DOHH2 (cell line): ENCODE measurements around the gene CCDC6.

Experiments
- H3F3A ChIP-seq: fragments of 200-600 bp; sonication (generic), shearing (Covaris generic); 2 replicates; pipeline ENCODE4 v1.6.0; 2016; ENCODE audit warnings: antibody characterized with exemption, mild to moderate bottlenecking; ENCODE audit not compliant: control insufficient read depth, insufficient read depth
- H3K27ac ChIP-seq: fragments of 200-600 bp; sonication (generic); 2 replicates; pipeline ENCODE4 v1.5.1; 2014; ENCODE audit warnings: low read depth, mild to moderate bottlenecking, low read length, moderate library complexity
- H3K27me3 ChIP-seq: fragments of 200-600 bp; sonication (generic); 2 replicates; pipeline ENCODE4 v1.6.1; 2014; ENCODE audit warnings: mild to moderate bottlenecking, low read length, mixed read lengths; ENCODE audit not compliant: control insufficient read depth
- H3K36me3 ChIP-seq: fragments of 200-600 bp; sonication (generic); 2 replicates; pipeline ENCODE4 v1.6.1; 2014; ENCODE audit warnings: mild to moderate bottlenecking, low read length, moderate library complexity, mixed read lengths; ENCODE audit not compliant: control insufficient read depth
- H3K4me1 ChIP-seq: fragments of 200-600 bp; sonication (generic); 2 replicates; pipeline ENCODE4 v1.6.1; 2014; ENCODE audit warnings: mild to moderate bottlenecking, low read length, mixed read lengths; ENCODE audit not compliant: control insufficient read depth
- H3K4me2 ChIP-seq: fragments of 200-600 bp; sonication (generic); 2 replicates; pipeline ENCODE4 v1.6.0; 2014; ENCODE audit warnings: mild to moderate bottlenecking, low read length, moderate library complexity
- H3K4me3 ChIP-seq: fragments of 200-600 bp; sonication (generic); 2 replicates; pipeline ENCODE4 v1.5.1; 2014; ENCODE audit warnings: mild to moderate bottlenecking, low read length, mixed read lengths
- H3K79me2 ChIP-seq: fragments of 200-600 bp; sonication (generic); 2 replicates; pipeline ENCODE4 v1.6.1; 2014; ENCODE audit warnings: mild to moderate bottlenecking, low read length, mixed read lengths; ENCODE audit not compliant: control insufficient read depth
- H3K9me2 ChIP-seq: fragments of 200-600 bp; sonication (generic); replicated peaks from 2 replicates; pipeline ENCODE4 v1.6.1; 2014; ENCODE audit warnings: mild to moderate bottlenecking, low read length, mixed read lengths; ENCODE audit not compliant: control insufficient read depth
- H3K9me3 ChIP-seq: fragments of 200-600 bp; sonication (generic); 2 replicates; pipeline ENCODE4 v1.6.1; 2014; ENCODE audit warnings: antibody characterized with exemption, low read length, mixed read lengths; ENCODE audit not compliant: control insufficient read depth, insufficient read depth
- H4K20me1 ChIP-seq: fragments of 200-600 bp; sonication (generic); 2 replicates; pipeline ENCODE4 v1.6.0; 2014; ENCODE audit warnings: low read depth, mild to moderate bottlenecking, antibody characterized with exemption, low read length, moderate library complexity; ENCODE audit not compliant: control insufficient read depth, insufficient read depth
- EZH2phosphoT487 ChIP-seq: fragments of 200-600 bp; sonication (generic); IDR thresholded peaks from 2 replicates; pipeline ENCODE4 v1.6.1; 2017; ENCODE audit warnings: borderline replicate concordance, mild to moderate bottlenecking, antibody characterized with exemption, low read length, moderate library complexity, mixed read lengths
- TF ChIP-seq, protein P1 (sequence below): fragments of 200-600 bp; sonication (generic); IDR thresholded peaks from one replicate; pipeline ENCODE4 v1.5.1; 2014; ENCODE audit warnings: antibody characterized with exemption, mild to moderate bottlenecking, low read depth, low read length; ENCODE audit not compliant: poor library complexity, severe bottlenecking

The CCDC6 gene

DNA sequence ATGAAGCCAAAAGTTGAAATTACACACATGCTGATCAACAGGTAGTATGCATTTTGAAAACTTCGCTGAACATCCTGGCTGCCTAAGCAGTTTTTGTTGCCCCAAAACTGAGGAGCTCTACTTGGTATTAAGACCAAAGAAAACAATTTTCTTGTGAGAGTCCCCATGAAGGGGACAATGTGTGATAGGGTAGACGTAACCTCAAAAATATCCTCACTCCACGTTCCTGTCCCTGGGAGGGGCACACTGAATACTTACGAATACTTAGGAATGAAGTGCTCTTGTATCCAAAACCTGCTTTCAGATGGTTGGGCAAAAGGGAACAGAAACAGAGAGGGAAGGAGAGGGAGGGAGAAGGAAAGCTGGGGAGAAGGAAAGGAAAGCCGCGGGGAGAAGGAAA lies 24.7 kb downstream of the CCDC6 start:
- no peak overlapping the region for H3K4me3 ChIP-seq
- peaks cover 89% of the 10 kb centered on the region for H3K4me1 ChIP-seq
- H3K27me3 ChIP-seq = no peaks in the 10 kb centered on the region
- no peaks in the 10 kb centered on the region for H3K9me3 ChIP-seq
- peaks cover 5% of the 10 kb centered on the region for H3K36me3 ChIP-seq
- no peak overlapping the region for H3K27ac ChIP-seq
- H3F3A ChIP-seq = peaks cover 11% of the 10 kb centered on the region
- no peak overlapping the region for H3K4me2 ChIP-seq
- peaks cover 38% of the 10 kb centered on the region for H4K20me1 ChIP-seq
- no peaks in the 10 kb centered on the region for H3K9me2 ChIP-seq
- TF ChIP-seq EZH2phosphoT487 = no peak
- TF ChIP-seq, protein P1, sequence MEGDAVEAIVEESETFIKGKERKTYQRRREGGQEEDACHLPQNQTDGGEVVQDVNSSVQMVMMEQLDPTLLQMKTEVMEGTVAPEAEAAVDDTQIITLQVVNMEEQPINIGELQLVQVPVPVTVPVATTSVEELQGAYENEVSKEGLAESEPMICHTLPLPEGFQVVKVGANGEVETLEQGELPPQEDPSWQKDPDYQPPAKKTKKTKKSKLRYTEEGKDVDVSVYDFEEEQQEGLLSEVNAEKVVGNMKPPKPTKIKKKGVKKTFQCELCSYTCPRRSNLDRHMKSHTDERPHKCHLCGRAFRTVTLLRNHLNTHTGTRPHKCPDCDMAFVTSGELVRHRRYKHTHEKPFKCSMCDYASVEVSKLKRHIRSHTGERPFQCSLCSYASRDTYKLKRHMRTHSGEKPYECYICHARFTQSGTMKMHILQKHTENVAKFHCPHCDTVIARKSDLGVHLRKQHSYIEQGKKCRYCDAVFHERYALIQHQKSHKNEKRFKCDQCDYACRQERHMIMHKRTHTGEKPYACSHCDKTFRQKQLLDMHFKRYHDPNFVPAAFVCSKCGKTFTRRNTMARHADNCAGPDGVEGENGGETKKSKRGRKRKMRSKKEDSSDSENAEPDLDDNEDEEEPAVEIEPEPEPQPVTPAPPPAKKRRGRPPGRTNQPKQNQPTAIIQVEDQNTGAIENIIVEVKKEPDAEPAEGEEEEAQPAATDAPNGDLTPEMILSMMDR = no peak
- H3K79me2 ChIP-seq = peaks cover 86% of the 10 kb centered on the region

GRCh38 chr10:59880971-59881510 lies 25.3 kb downstream of the CCDC6 start:
- TF ChIP-seq, protein P1 = no peak
- no peak for TF ChIP-seq EZH2phosphoT487
- peaks cover 86% of the 10 kb centered on the region for H3K79me2 ChIP-seq
- no peak overlapping the region for H3K4me3 ChIP-seq
- H3K27me3 ChIP-seq = no peaks in the 10 kb centered on the region
- peaks cover 89% of the 10 kb centered on the region for H3K4me1 ChIP-seq
- H3K9me2 ChIP-seq = no peaks in the 10 kb centered on the region
- H4K20me1 ChIP-seq = peaks cover 35% of the 10 kb centered on the region
- H3K36me3 ChIP-seq = peaks cover 5% of the 10 kb centered on the region
- H3K9me3 ChIP-seq = no peaks in the 10 kb centered on the region
- H3K4me2 ChIP-seq = peak overlapping the region; percentile 11; the same call in 1 of the 2 replicates
- peaks cover 6% of the 10 kb centered on the region for H3F3A ChIP-seq
- no peak overlapping the region for H3K27ac ChIP-seq

DNA sequence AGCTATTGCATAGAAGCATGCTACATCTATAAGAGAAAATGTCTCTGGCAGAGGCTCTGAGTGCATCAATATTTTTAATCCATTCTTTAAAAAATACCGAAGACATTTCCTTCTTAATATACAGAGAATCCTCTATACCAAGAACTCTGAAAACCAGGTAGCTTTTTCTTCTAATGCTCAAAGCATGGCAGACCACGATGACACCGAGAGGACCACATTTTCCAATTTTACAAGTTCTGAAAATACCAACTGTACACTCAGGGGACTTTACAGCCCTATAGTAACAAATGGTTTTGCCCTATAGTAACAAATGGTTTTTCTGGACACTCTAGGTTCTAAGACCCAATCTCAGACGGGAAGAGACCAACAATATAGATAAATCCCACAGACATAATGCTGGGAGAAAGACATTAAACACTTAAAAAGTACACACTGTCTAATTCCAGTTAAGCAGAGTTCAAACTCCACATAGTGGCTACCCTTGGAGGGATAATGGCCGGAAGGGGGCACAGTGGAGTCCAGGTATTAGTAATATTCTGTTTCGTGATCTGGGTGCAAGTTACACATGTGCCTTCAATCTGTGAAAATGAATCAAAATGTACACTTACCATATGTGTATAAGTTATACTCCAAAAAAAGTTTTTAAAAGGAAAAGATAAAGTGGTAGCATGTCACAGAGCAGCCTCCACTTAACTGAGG lies 26.2 kb downstream of the CCDC6 start:
- no peaks in the 10 kb centered on the region for H3K27me3 ChIP-seq
- no peak overlapping the region for H3K4me3 ChIP-seq
- H3K9me2 ChIP-seq = no peaks in the 10 kb centered on the region
- H3K4me2 ChIP-seq = peak overlapping the region; percentile 6; the same call in 1 of the 2 replicates
- H3F3A ChIP-seq = no peaks in the 10 kb centered on the region
- no peak overlapping the region for H3K27ac ChIP-seq
- H4K20me1 ChIP-seq = peaks cover 34% of the 10 kb centered on the region
- H3K79me2 ChIP-seq = peaks cover 91% of the 10 kb centered on the region
- peaks cover 5% of the 10 kb centered on the region for H3K36me3 ChIP-seq
- no peaks in the 10 kb centered on the region for H3K9me3 ChIP-seq
- H3K4me1 ChIP-seq = peaks cover 88% of the 10 kb centered on the region
- TF ChIP-seq EZH2phosphoT487 = no peak
- TF ChIP-seq, protein P1 = peak; percentile 67
